Measurements from ENCODE around the gene CADPS.

GRCh38 chr3:62653796-62654195 is 221.4 kb downstream of the CADPS start:
- TF ChIP-seq CTCF (IDR thresholded peaks at IDR 0.05 in 8 of 11, conservative IDR thresholded peaks at IDR 0.05 in 3 of 11) (no peak), POLR2A (IDR thresholded peaks at IDR 0.05) (no peak)
